WTC11 (cell line): ENCODE results near the gene SPIRE1. TPM values are rescaled to one million over a fixed set of nuclear protein-coding genes. Genes with fewer than 3 reads are reported as not detected.

Experiments
- ATAC-seq: fragments of 200-7000 bp; cut with Tn5 transposase; 2 replicates; pipeline ENCODE4 v1.10.0; 2021; ENCODE audit warnings: mild to moderate bottlenecking, moderate library complexity
- CTCF ChIA-PET: fragments of 300-600 bp; sonication (Branson Sonifier 250); formaldehyde crosslinking; loops from one replicate; lab custom pipeline; 2021; ENCODE audit warnings: antibody characterized with exemption; lab: Charles Lee
- POLR2A ChIA-PET: fragments of 350-600 bp; sonication (Branson Sonifier 250); formaldehyde crosslinking; loops from one replicate; lab custom pipeline; 2021; ENCODE audit warnings: antibody characterized with exemption; lab: Charles Lee
- DNase-seq: peaks from one replicate; pipeline ENCODE4 v3.0.0; 2021; ENCODE audit warnings: low spot score
- H3K27ac Mint-ChIP-seq: 2 replicates; pipeline ENCODE4 v1.8.0; 2021; ENCODE audit warnings: mixed read lengths
- H3K27me3 Mint-ChIP-seq: 2 replicates; pipeline ENCODE4 v1.8.0; 2021; ENCODE audit warnings: low read depth, mild to moderate bottlenecking, moderate library complexity, mixed read lengths
- H3K36me3 Mint-ChIP-seq: 2 replicates; pipeline ENCODE4 v1.8.0; 2021; ENCODE audit warnings: mixed read lengths
- H3K4me1 Mint-ChIP-seq: 2 replicates; pipeline ENCODE4 v1.8.0; 2022; ENCODE audit warnings: mixed read lengths
- H3K4me3 Mint-ChIP-seq: 2 replicates; pipeline ENCODE4 v1.8.0; 2021; ENCODE audit warnings: mild to moderate bottlenecking, moderate library complexity, mixed read lengths
- H3K9me3 Mint-ChIP-seq: 2 replicates; pipeline ENCODE4 v1.8.0; 2021; ENCODE audit warnings: mixed read lengths
- ATF2 ChIP-seq: sonication (generic); formaldehyde crosslinking; IDR thresholded peaks from 2 replicates; pipeline ENCODE4 v1.8.1; 2022; ENCODE audit warnings: low read depth, missing genetic modification reagents, borderline replicate concordance
- ELF4 ChIP-seq: sonication (generic); formaldehyde crosslinking; IDR thresholded peaks from 2 replicates; pipeline ENCODE4 v1.8.1; 2022; ENCODE audit warnings: low read depth, mild to moderate bottlenecking, moderate library complexity, missing genetic modification reagents
- GABPB1 ChIP-seq: sonication (generic); formaldehyde crosslinking; IDR thresholded peaks from 2 replicates; pipeline ENCODE4 v1.8.1; 2023; ENCODE audit warnings: mild to moderate bottlenecking, missing genetic modification reagents
- GRHL2 ChIP-seq: fragments of 250-450 bp; sonication (Bioruptor Pico); IDR thresholded peaks from 2 replicates; pipeline ENCODE4 v1.8.0; 2022; ENCODE audit warnings: mild to moderate bottlenecking, moderate library complexity; ENCODE audit not compliant: insufficient replicate concordance, severe bottlenecking
- GTF2I ChIP-seq: fragments of 250-450 bp; sonication (Bioruptor Pico); conservative IDR thresholded peaks from 2 replicates; pipeline ENCODE4 v1.4.0; 2021; ENCODE audit warnings: mild to moderate bottlenecking
- MAX ChIP-seq: sonication (generic); formaldehyde crosslinking; IDR thresholded peaks from 2 replicates; pipeline ENCODE4 v1.8.0; 2022; ENCODE audit warnings: mild to moderate bottlenecking, missing genetic modification reagents
- NFATC4 ChIP-seq: fragments of 250-450 bp; sonication (Bioruptor Pico); IDR thresholded peaks from 2 replicates; pipeline ENCODE4 v1.9.0; 2021; ENCODE audit warnings: mild to moderate bottlenecking
- OVOL2 ChIP-seq: fragments of 250-450 bp; sonication (Bioruptor Pico); IDR thresholded peaks from 2 replicates; pipeline ENCODE4 v1.9.0; 2021; ENCODE audit warnings: mild to moderate bottlenecking, borderline replicate concordance
- PREB ChIP-seq: sonication (generic); formaldehyde crosslinking; IDR thresholded peaks from 2 replicates; pipeline ENCODE4 v1.8.1; 2022; ENCODE audit warnings: mild to moderate bottlenecking, missing genetic modification reagents, moderate library complexity, borderline replicate concordance
- SMAD4 ChIP-seq: sonication (generic); formaldehyde crosslinking; IDR thresholded peaks from 2 replicates; pipeline ENCODE4 v1.8.0; 2022; ENCODE audit warnings: mild to moderate bottlenecking, missing genetic modification reagents
- USF2 ChIP-seq: sonication (generic); formaldehyde crosslinking; IDR thresholded peaks from 2 replicates; pipeline ENCODE4 v1.8.1; 2023; ENCODE audit warnings: mild to moderate bottlenecking, missing genetic modification reagents, moderate library complexity
- ZNF121 ChIP-seq: sonication (generic); formaldehyde crosslinking; IDR thresholded peaks from 2 replicates; pipeline ENCODE4 v1.8.0; 2023; ENCODE audit warnings: missing genetic modification reagents
- ZNF232 ChIP-seq: sonication (generic); formaldehyde crosslinking; IDR thresholded peaks from 2 replicates; pipeline ENCODE4 v1.8.0; 2022; ENCODE audit warnings: mild to moderate bottlenecking, missing genetic modification reagents
- ZNF263 ChIP-seq: sonication (generic); formaldehyde crosslinking; IDR thresholded peaks from 2 replicates; pipeline ENCODE4 v1.8.1; 2022; ENCODE audit warnings: low read depth, mild to moderate bottlenecking, moderate library complexity, missing genetic modification reagents
- ZNF532 ChIP-seq: fragments of 250-450 bp; sonication (Bioruptor Pico); IDR thresholded peaks from 2 replicates; pipeline ENCODE4 v1.9.0; 2021; ENCODE audit warnings: mild to moderate bottlenecking, borderline replicate concordance
- total RNA-seq: library from RNA; stranded (reverse); gene quantifications from 3 replicates; pipeline ENCODE4 v1.2.3, GENCODE V29; 2021
- TF ChIP-seq, protein P1 (sequence below): fragments of 250-450 bp; sonication (Bioruptor Pico); IDR thresholded peaks from 2 replicates; pipeline ENCODE4 v1.8.0; 2021; ENCODE audit warnings: mild to moderate bottlenecking

SPIRE1 gene
- total RNA-seq, 1 experiment from 2014 or later: 19.3 TPM

- POLR2A ChIA-PET: no interaction called here
- H3K27ac Mint-ChIP-seq: no peak overlapping the region
Measured at GRCh38 chr18:12592597-12593127, 65.2 kb downstream of the SPIRE1 start.

More at GRCh38 chr18:12592597-12593127, 65.2 kb downstream of the SPIRE1 start:
- CTCF ChIA-PET: interaction anchor here (0.6 kb wide), 1 partner anchor 52 kb away, joined by 3 read pairs; no protein-coding TSS in a partner anchor
- no peak overlapping the region for H3K4me3 Mint-ChIP-seq
- no peaks in the 10 kb centered on the region for H3K9me3 Mint-ChIP-seq
- H3K36me3 Mint-ChIP-seq: no peaks in the 10 kb centered on the region
- ATAC-seq: no peak
- no peaks in the 10 kb centered on the region for H3K27me3 Mint-ChIP-seq
- DNase-seq: no peak
- TF ChIP-seq OVOL2 (CRISPR knock-in tag) (no peak), ZNF532 (CRISPR knock-in tag) (no peak), GABPB1 (CRISPR knock-in tag) (no peak), ATF2 (CRISPR knock-in tag) (no peak), GTF2I (CRISPR knock-in tag) (no peak), SMAD4 (CRISPR knock-in tag) (no peak), ZNF232 (CRISPR knock-in tag) (no peak), ZNF263 (CRISPR knock-in tag) (no peak), ELF4 (CRISPR knock-in tag) (no peak), PREB (CRISPR knock-in tag) (no peak), USF2 (CRISPR knock-in tag) (no peak), NFATC4 (CRISPR knock-in tag) (no peak), MAX (CRISPR knock-in tag) (no peak), ZNF121 (CRISPR knock-in tag) (no peak), GRHL2 (no peak)
- TF ChIP-seq, protein P1, sequence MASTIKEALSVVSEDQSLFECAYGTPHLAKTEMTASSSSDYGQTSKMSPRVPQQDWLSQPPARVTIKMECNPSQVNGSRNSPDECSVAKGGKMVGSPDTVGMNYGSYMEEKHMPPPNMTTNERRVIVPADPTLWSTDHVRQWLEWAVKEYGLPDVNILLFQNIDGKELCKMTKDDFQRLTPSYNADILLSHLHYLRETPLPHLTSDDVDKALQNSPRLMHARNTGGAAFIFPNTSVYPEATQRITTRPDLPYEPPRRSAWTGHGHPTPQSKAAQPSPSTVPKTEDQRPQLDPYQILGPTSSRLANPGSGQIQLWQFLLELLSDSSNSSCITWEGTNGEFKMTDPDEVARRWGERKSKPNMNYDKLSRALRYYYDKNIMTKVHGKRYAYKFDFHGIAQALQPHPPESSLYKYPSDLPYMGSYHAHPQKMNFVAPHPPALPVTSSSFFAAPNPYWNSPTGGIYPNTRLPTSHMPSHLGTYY (CRISPR knock-in tag): no peak
- TF ChIP-seq, all 79 proteins: peak for 0
- H3K4me1 Mint-ChIP-seq: peaks cover 12% of the 10 kb centered on the region
